Measurements from ENCODE around the gene CENPP. TPM values are rescaled to one million over a fixed set of nuclear protein-coding genes. Genes with fewer than 3 reads are reported as not detected.

CENPP gene
- total RNA-seq, 5 donors from 2014 or later (not counting 1 experiment from before 2014, with no cell fraction given) = 1.9 to 5.0 (median 4.3) TPM

GRCh38 chr9:92333282-92333634, 7.5 kb downstream of the CENPP start:
- POLR2A ChIA-PET = no interaction called here
- Mint-ChIP-seq H3K9me3 (no peaks in the 10 kb centered on the region), H3K4me3 (no peak overlapping the region), H3K27ac (no peak overlapping the region), H3K27me3 (no peaks in the 10 kb centered on the region), H3K36me3 (peaks cover 8% of the 10 kb centered on the region), H3K4me1 (no peaks in the 10 kb centered on the region)
- CTCF ChIA-PET = interaction anchor here in 1 of 2 donors (0.7 kb wide), 1 partner anchor 278 kb away, joined by 3 read pairs; no protein-coding TSS in a partner anchor
- no peak for ATAC-seq (replicated peaks in 1 of 4)
- 94% methylated on average over 2 of the region's 2 CpGs for whole genome bisulfite sequencing (ENCODE audit: insufficient coverage)
- no peak for DNase-seq
- Histone ChIP-seq H3K36me3 (ENCODE audit: control insufficient read depth in 2 of 2, extremely low read depth in 1 of 2, insufficient read depth in 1 of 2, low read length in 1 of 2) (no peaks in the 10 kb centered on the region), H3K9me3 (no peaks in the 10 kb centered on the region), H3K27ac (ENCODE audit: low read length) (no peak overlapping the region), H3K4me1 (ENCODE audit: control insufficient read depth in 1 of 2, extremely low read depth in 1 of 2, insufficient read depth in 2 of 2, low read length in 2 of 2) (no peaks in the 10 kb centered on the region), H3K27me3 (replicated peaks in 1 of 2; ENCODE audit: control insufficient read depth in 2 of 2, extremely low read depth in 1 of 2, insufficient read depth in 2 of 2, low read length in 1 of 2) (no peaks in the 10 kb centered on the region), H3K4me3 (ENCODE audit: control insufficient read depth in 1 of 2, extremely low read depth in 1 of 2, low read length in 1 of 2) (no peak overlapping the region)

- Mint-ChIP-seq H3K4me3 (no peak overlapping the region), H3K9me3 (peaks cover 0 to 6% (median 5%) of the 10 kb centered on the region in 3 donors), H3K27me3 (no peaks in the 10 kb centered on the region), H3K36me3 (peaks cover 11% of the 10 kb centered on the region), H3K27ac (no peak overlapping the region), H3K4me1 (no peaks in the 10 kb centered on the region)
- ChIA-PET POLR2A (no interaction called here), CTCF (no interaction called here)
- Histone ChIP-seq H3K4me3 (ENCODE audit: control insufficient read depth in 1 of 2, extremely low read depth in 1 of 2, low read length in 1 of 2) (no peak overlapping the region), H3K36me3 (ENCODE audit: control insufficient read depth in 2 of 2, extremely low read depth in 1 of 2, insufficient read depth in 1 of 2, low read length in 1 of 2) (no peaks in the 10 kb centered on the region), H3K4me1 (ENCODE audit: control insufficient read depth in 1 of 2, extremely low read depth in 1 of 2, insufficient read depth in 2 of 2, low read length in 2 of 2) (no peaks in the 10 kb centered on the region), H3K27me3 (replicated peaks in 1 of 2; ENCODE audit: control insufficient read depth in 2 of 2, extremely low read depth in 1 of 2, insufficient read depth in 2 of 2, low read length in 1 of 2) (no peaks in the 10 kb centered on the region), H3K27ac (ENCODE audit: low read length) (no peak overlapping the region), H3K9me3 (no peaks in the 10 kb centered on the region)
- 100% methylated on average over 1 of the region's 1 CpG for WGBS (ENCODE audit: insufficient coverage)
- DNase-seq = no peak
- no peak for ATAC-seq (replicated peaks in 1 of 4)
Observed at GRCh38 chr9:92341578-92341977, 15.8 kb downstream of the CENPP start.

GRCh38 chr9:92342825-92343488, 17.2 kb downstream of the CENPP start:
- Mint-ChIP-seq H3K4me3 (no peak overlapping the region), H3K4me1 (peaks cover 0 to 2% (median 0%) of the 10 kb centered on the region in 3 donors), H3K27me3 (no peaks in the 10 kb centered on the region), H3K36me3 (peaks cover 11% of the 10 kb centered on the region), H3K9me3 (peaks cover 0 to 6% (median 5%) of the 10 kb centered on the region in 3 donors), H3K27ac (no peak overlapping the region)
- no peaks in the 10 kb centered on the region for H3K9me3 ChIP-seq
- CTCF ChIA-PET = interaction anchor here in 1 of 2 donors (1.1 kb wide), 1 partner anchor 97 kb away, joined by 3 read pairs; no protein-coding TSS in a partner anchor
- no peak overlapping the region for H3K4me3 ChIP-seq (ENCODE audit: control insufficient read depth in 1 of 2, extremely low read depth in 1 of 2, low read length in 1 of 2)
- POLR2A ChIA-PET = no interaction called here
- no peak for DNase-seq
- no peaks in the 10 kb centered on the region for H3K4me1 ChIP-seq (ENCODE audit: control insufficient read depth in 1 of 2, extremely low read depth in 1 of 2, insufficient read depth in 2 of 2, low read length in 2 of 2)
- no peak for ATAC-seq (replicated peaks in 1 of 4)
- no peaks in the 10 kb centered on the region for H3K27me3 ChIP-seq (replicated peaks in 1 of 2; ENCODE audit: control insufficient read depth in 2 of 2, extremely low read depth in 1 of 2, insufficient read depth in 2 of 2, low read length in 1 of 2)
- H3K27ac ChIP-seq (ENCODE audit: low read length) = no peak overlapping the region
- no peaks in the 10 kb centered on the region for H3K36me3 ChIP-seq (ENCODE audit: control insufficient read depth in 2 of 2, extremely low read depth in 1 of 2, insufficient read depth in 1 of 2, low read length in 1 of 2)
- WGBS (ENCODE audit: insufficient coverage) = no CpG with 5 or more reads among the region's 1 CpG

- ATAC-seq (replicated peaks in 1 of 4) (no peak), DNase-seq (no peak)
- Mint-ChIP-seq H3K4me3 (no peak overlapping the region), H3K27ac (no peak overlapping the region), H3K4me1 (peaks cover 0 to 2% (median 0%) of the 10 kb centered on the region in 3 donors), H3K36me3 (peaks cover 10% of the 10 kb centered on the region), H3K27me3 (no peaks in the 10 kb centered on the region), H3K9me3 (peaks cover 0 to 6% (median 5%) of the 10 kb centered on the region in 3 donors)
- Histone ChIP-seq H3K36me3 (ENCODE audit: control insufficient read depth in 2 of 2, extremely low read depth in 1 of 2, insufficient read depth in 1 of 2, low read length in 1 of 2) (no peaks in the 10 kb centered on the region), H3K27ac (ENCODE audit: low read length) (no peak overlapping the region), H3K9me3 (no peaks in the 10 kb centered on the region), H3K4me3 (ENCODE audit: control insufficient read depth in 1 of 2, extremely low read depth in 1 of 2, low read length in 1 of 2) (no peak overlapping the region), H3K27me3 (replicated peaks in 1 of 2; ENCODE audit: control insufficient read depth in 2 of 2, extremely low read depth in 1 of 2, insufficient read depth in 2 of 2, low read length in 1 of 2) (no peaks in the 10 kb centered on the region), H3K4me1 (ENCODE audit: control insufficient read depth in 1 of 2, extremely low read depth in 1 of 2, insufficient read depth in 2 of 2, low read length in 2 of 2) (no peaks in the 10 kb centered on the region)
- POLR2A ChIA-PET = no interaction called here
- CTCF ChIA-PET = interaction anchor here in 1 of 2 donors (0.7 kb wide), 1 partner anchor 120 kb away, joined by 5 read pairs; no protein-coding TSS in a partner anchor
Observed at GRCh38 chr9:92345582-92345981, 19.8 kb downstream of the CENPP start.

GRCh38 chr9:92349771-92350739, 24.3 kb downstream of the CENPP start:
- Histone ChIP-seq H3K27ac (ENCODE audit: low read length) (no peak overlapping the region), H3K4me1 (ENCODE audit: control insufficient read depth in 1 of 2, extremely low read depth in 1 of 2, insufficient read depth in 2 of 2, low read length in 2 of 2) (peaks cover 0 to 2% of the 10 kb centered on the region in 2 experiments), H3K36me3 (ENCODE audit: control insufficient read depth in 2 of 2, extremely low read depth in 1 of 2, insufficient read depth in 1 of 2, low read length in 1 of 2) (no peaks in the 10 kb centered on the region), H3K9me3 (no peaks in the 10 kb centered on the region), H3K4me3 (ENCODE audit: control insufficient read depth in 1 of 2, extremely low read depth in 1 of 2, low read length in 1 of 2) (no peak overlapping the region), H3K27me3 (replicated peaks in 1 of 2; ENCODE audit: control insufficient read depth in 2 of 2, extremely low read depth in 1 of 2, insufficient read depth in 2 of 2, low read length in 1 of 2) (no peaks in the 10 kb centered on the region)
- POLR2A ChIA-PET = no interaction called here
- CTCF ChIA-PET = no interaction called here
- no peaks in the 10 kb centered on the region for H3K27me3 Mint-ChIP-seq
- no peak overlapping the region for H3K27ac Mint-ChIP-seq
- ATAC-seq (replicated peaks in 1 of 4) (no peak), DNase-seq (no peak)
- peaks cover 0 to 3% (median 0%) of the 10 kb centered on the region in 3 donors for H3K4me1 Mint-ChIP-seq
- WGBS (ENCODE audit: insufficient coverage) = no CpG with 5 or more reads among the region's 7 CpGs
- H3K9me3 Mint-ChIP-seq = peaks cover 0 to 6% (median 4%) of the 10 kb centered on the region in 3 donors
- H3K4me3 Mint-ChIP-seq = no peak overlapping the region
- peaks cover 14% of the 10 kb centered on the region for H3K36me3 Mint-ChIP-seq

GRCh38 chr9:92350740-92351133, 25.0 kb downstream of the CENPP start:
- Mint-ChIP-seq H3K4me1 (peaks cover 0 to 3% (median 0%) of the 10 kb centered on the region in 3 donors), H3K27me3 (no peaks in the 10 kb centered on the region), H3K27ac (no peak overlapping the region), H3K36me3 (peaks cover 14% of the 10 kb centered on the region), H3K4me3 (no peak overlapping the region), H3K9me3 (peaks cover 0 to 10% (median 7%) of the 10 kb centered on the region in 3 donors)
- Histone ChIP-seq H3K9me3 (no peaks in the 10 kb centered on the region), H3K4me3 (ENCODE audit: control insufficient read depth in 1 of 2, extremely low read depth in 1 of 2, low read length in 1 of 2) (no peak overlapping the region), H3K27ac (ENCODE audit: low read length) (no peak overlapping the region), H3K36me3 (ENCODE audit: control insufficient read depth in 2 of 2, extremely low read depth in 1 of 2, insufficient read depth in 1 of 2, low read length in 1 of 2) (no peaks in the 10 kb centered on the region), H3K4me1 (ENCODE audit: control insufficient read depth in 1 of 2, extremely low read depth in 1 of 2, insufficient read depth in 2 of 2, low read length in 2 of 2) (peaks cover 0 to 2% of the 10 kb centered on the region in 2 experiments), H3K27me3 (replicated peaks in 1 of 2; ENCODE audit: control insufficient read depth in 2 of 2, extremely low read depth in 1 of 2, insufficient read depth in 2 of 2, low read length in 1 of 2) (no peaks in the 10 kb centered on the region)
- CTCF ChIA-PET = no interaction called here
- ATAC-seq (replicated peaks in 1 of 4) (no peak), DNase-seq (no peak)
- POLR2A ChIA-PET = interaction anchor here in 1 of 2 donors (0.9 kb wide), 1 partner anchor 29 kb away, joined by 3 read pairs; no protein-coding TSS in a partner anchor
